HG03159 (cell line): Measurements from ENCODE around the gene ID1.
"Not testable (repeated sequence)": the region's sequence is repeated elsewhere in the genome, so short reads cannot be mapped to it uniquely, and the experiment has no call there.

Source experiments
- ATAC-seq: cut with Tn5 transposase; IDR thresholded peaks from one replicate; pipeline ENCODE4 v1.9.1; 2021; ENCODE audit warnings: mild to moderate bottlenecking, moderate library complexity; ENCODE audit not compliant: unreplicated experiment

Gene ID1

GRCh38 chr20:31632548-31633338 is 27.7 kb downstream of the ID1 start:
- ATAC-seq: no peak

- ATAC-seq: no peak
These were observed 28.3 kb downstream of the ID1 start for GRCh38 chr20:31633339-31633914.

GRCh38 chr20:31637660-31638059 is 32.6 kb downstream of the ID1 start, which contains the start of gene COX4I2:
COX4I2 (plus strand) TSS chr20:31637912; CDS start chr20:31639018, 1,106 bp downstream.
- ATAC-seq: no peak

- no peak for ATAC-seq
These were observed 33.2 kb downstream of the ID1 start for GRCh38 chr20:31638317-31638716.

GRCh38 chr20:31638816-31639215 is 33.7 kb downstream of the ID1 start:
- ATAC-seq: no peak

GRCh38 chr20:31640259-31640658 is 35.2 kb downstream of the ID1 start:
- ATAC-seq: no peak

- no peak for ATAC-seq
These were observed 36.3 kb downstream of the ID1 start for GRCh38 chr20:31641391-31641790.

GRCh38 chr20:31642837-31643236 is 37.7 kb downstream of the ID1 start:
- no peak for ATAC-seq

- no peak for ATAC-seq
These were observed 38.4 kb downstream of the ID1 start for GRCh38 chr20:31643522-31643921.

- ATAC-seq: no peak
These were observed 39.6 kb downstream of the ID1 start for GRCh38 chr20:31644701-31645100.

GRCh38 chr20:31648104-31648503 is 43.0 kb downstream of the ID1 start:
- ATAC-seq: not testable (repeated sequence)

GRCh38 chr20:31652917-31653396 is 47.9 kb downstream of the ID1 start:
- no peak for ATAC-seq

GRCh38 chr20:31653561-31653960 is 48.5 kb downstream of the ID1 start:
- no peak for ATAC-seq

GRCh38 chr20:31654534-31654933 is 49.4 kb downstream of the ID1 start:
- ATAC-seq: no peak
